Activated CD4-positive, alpha-beta T cell treated with anti-CD3 and anti-CD28 coated beads, Interleukin-2, amount 50 U/mL, for 4 hours (primary cell): ENCODE results near the gene RD3L.
"Not testable (repeated sequence)": the region's sequence is repeated elsewhere in the genome, so short reads cannot be mapped to it uniquely, and the experiment has no call there.

Experiments used
- DNase-seq, 2 experiments: peaks; one replicate each; pipeline ENCODE4 v3.0.0-alpha.2; 2020

The RD3L gene

GRCh38 chr14:103941973-103942736, at the start of gene RD3L:
Gene RD3L (minus strand): TSS chr14:103942529. CDS start chr14:103941695, 834 bp downstream.
- DNase-seq: no peak

GRCh38 chr14:103989964-103990363, 47.6 kb upstream of the RD3L start:
- DNase-seq: no peak

GRCh38 chr14:103989034-103989433, 46.7 kb upstream of the RD3L start:
- DNase-seq: no peak

GRCh38 chr14:103984196-103984595, 41.9 kb upstream of the RD3L start:
- no peak for DNase-seq

- DNase-seq: not testable (repeated sequence)
Measured at GRCh38 chr14:103980623-103981238, 38.4 kb upstream of the RD3L start.

GRCh38 chr14:103974575-103974974, 32.2 kb upstream of the RD3L start:
- DNase-seq: no peak

GRCh38 chr14:103973354-103973753, 31.0 kb upstream of the RD3L start:
- DNase-seq: no peak

GRCh38 chr14:103969961-103970360, 27.6 kb upstream of the RD3L start:
- DNase-seq: no peak

- DNase-seq: no peak
Measured at GRCh38 chr14:103966631-103967030, 24.3 kb upstream of the RD3L start.

- no peak for DNase-seq
Measured at GRCh38 chr14:103961928-103962578, 19.7 kb upstream of the RD3L start.

- no peak for DNase-seq
Measured at GRCh38 chr14:103960457-103961055, 18.2 kb upstream of the RD3L start.

GRCh38 chr14:103949131-103949790, 6.9 kb upstream of the RD3L start:
- DNase-seq: no peak

- DNase-seq: no peak
Measured at GRCh38 chr14:103948442-103948841, 6.1 kb upstream of the RD3L start.

GRCh38 chr14:103946975-103947374, 4.6 kb upstream of the RD3L start:
- no peak for DNase-seq

GRCh38 chr14:103943673-103944072, 1.3 kb upstream of the RD3L start:
- no peak for DNase-seq

GRCh38 chr14:103941462-103941861, 867 bp downstream of the RD3L start:
- DNase-seq: no peak

- no peak for DNase-seq
Measured at GRCh38 chr14:103935102-103935501, 7.2 kb downstream of the RD3L start.

- no peak for DNase-seq
Measured at GRCh38 chr14:103932791-103933490, 9.4 kb downstream of the RD3L start.

GRCh38 chr14:103931422-103931821, 10.9 kb downstream of the RD3L start:
- DNase-seq: no peak

GRCh38 chr14:103930051-103930604, 12.2 kb downstream of the RD3L start:
- no peak for DNase-seq

- DNase-seq: no peak
Measured at GRCh38 chr14:103928011-103928890, 14.1 kb downstream of the RD3L start, which contains the start of gene TDRD9. Gene TDRD9 (plus strand): TSS chr14:103928456. CDS start chr14:103928510, 54 bp downstream.
